Measurements from ENCODE around the gene CRELD2. TPM values are rescaled to one million over a fixed set of nuclear protein-coding genes. Genes with fewer than 3 reads are reported as not detected.

CRELD2 gene
- total RNA-seq, 4 donors from 2014 or later: 44.8 to 80.4 (median 65.1) TPM

GRCh38 chr22:49962012-49962750, 43.7 kb downstream of the CRELD2 start:
- 5 to 7% methylated on average over 18 to 33 of the region's 70 CpGs for WGBS, 2 donors
- peak; percentile 83 to 89 for DNase-seq (ENCODE audit: low spot score in 2 of 2)
- Histone ChIP-seq H3K27ac (peak overlapping the region; percentile 86 to 95 (median 92)), H3K27me3 (no peaks in the 10 kb centered on the region), H3K4me3 (peak overlapping the region; percentile 86 to 92 (median 89)), H3K4me1 (peaks cover 0 to 61% (median 53%) of the 10 kb centered on the region in 4 donors), H3K9me3 (no peaks in the 10 kb centered on the region), H3K36me3 (peaks cover 3 to 45% (median 23%) of the 10 kb centered on the region in 3 donors)
- TF ChIP-seq EP300 (IDR thresholded peaks at IDR 0.05) (peak; percentile 40 to 68), CTCF (IDR thresholded peaks at IDR 0.05) (peak in 1 of 5 experiments; percentile 19), POLR2A (IDR thresholded peaks at IDR 0.05) (peak; percentile 41 to 47)

GRCh38 chr22:49962751-49963646, 44.6 kb downstream of the CRELD2 start:
- H3K27me3 ChIP-seq: no peaks in the 10 kb centered on the region
- peak overlapping the region; percentile 86 to 92 (median 89) for H3K4me3 ChIP-seq
- H3K9me3 ChIP-seq: no peaks in the 10 kb centered on the region
- peak in 1 of 2 donors; percentile 35 for TF ChIP-seq EP300 (IDR thresholded peaks at IDR 0.05)
- no peak for TF ChIP-seq POLR2A (IDR thresholded peaks at IDR 0.05)
- 49 to 54% methylated on average over 29 to 60 of the region's 63 CpGs for WGBS, 2 donors
- DNase-seq (ENCODE audit: low spot score in 2 of 2): peak in 1 of 2 donors; percentile 19
- H3K36me3 ChIP-seq: peaks cover 3 to 45% (median 23%) of the 10 kb centered on the region in 3 donors
- H3K27ac ChIP-seq: peak overlapping the region; percentile 86 to 95 (median 92)
- H3K4me1 ChIP-seq: peaks cover 0 to 69% (median 58%) of the 10 kb centered on the region in 4 donors

GRCh38 chr22:49963647-49964026, 45.2 kb downstream of the CRELD2 start:
- H3K27ac ChIP-seq: peak overlapping the region; percentile 86 to 95 (median 92)
- no peaks in the 10 kb centered on the region for H3K27me3 ChIP-seq
- no peaks in the 10 kb centered on the region for H3K9me3 ChIP-seq
- H3K4me3 ChIP-seq: peak overlapping the region; percentile 86 to 92 (median 89)
- H3K4me1 ChIP-seq: peaks cover 0 to 76% (median 61%) of the 10 kb centered on the region in 4 donors
- TF ChIP-seq POLR2A (IDR thresholded peaks at IDR 0.05) (no peak), CTCF (IDR thresholded peaks at IDR 0.05) (no peak), EP300 (IDR thresholded peaks at IDR 0.05) (no peak)
- WGBS, 2 donors: 57 to 72% methylated on average over 6 of the region's 6 CpGs
- peaks cover 3 to 45% (median 23%) of the 10 kb centered on the region in 3 donors for H3K36me3 ChIP-seq
- DNase-seq (ENCODE audit: low spot score in 2 of 2): peak in 1 of 2 donors; percentile 13

- Histone ChIP-seq H3K4me1 (peaks cover 0 to 76% (median 58%) of the 10 kb centered on the region in 4 donors), H3K27ac (peak overlapping the region; percentile 37 to 95 (median 92)), H3K9me3 (no peaks in the 10 kb centered on the region), H3K36me3 (peaks cover 3 to 45% (median 23%) of the 10 kb centered on the region in 3 donors), H3K27me3 (no peaks in the 10 kb centered on the region), H3K4me3 (peak overlapping the region in 2 of 4 donors; percentile 86 to 91)
- 71% methylated on average over 17 to 19 of the region's 19 CpGs for WGBS, 2 donors
- TF ChIP-seq POLR2A (IDR thresholded peaks at IDR 0.05) (no peak), CTCF (IDR thresholded peaks at IDR 0.05) (no peak), EP300 (IDR thresholded peaks at IDR 0.05) (no peak)
- DNase-seq (ENCODE audit: low spot score in 2 of 2): peak in 1 of 2 donors; percentile 13
Measured at GRCh38 chr22:49964136-49965090, 46.0 kb downstream of the CRELD2 start.

Measured in tibial nerve (tissue), 4 donors.